Right forelimb (tissue), 1 donor: ENCODE data around the gene C20orf141.
"Not testable (repeated sequence)": the region's sequence is repeated elsewhere in the genome, so short reads cannot be mapped to it uniquely, and the experiment has no call there.

Experiments used
- DNase-seq: peaks from one replicate; pipeline ENCODE4 v3.0.0-alpha.2; 2018

C20orf141 gene

GRCh38 chr20:2820896-2821869 lies 6.4 kb downstream of the C20orf141 start:
- no peak for DNase-seq

GRCh38 chr20:2822073-2822472 lies 7.3 kb downstream of the C20orf141 start:
- no peak for DNase-seq

GRCh38 chr20:2825761-2826160 lies 11.0 kb downstream of the C20orf141 start:
- no peak for DNase-seq

- DNase-seq: no peak
These were observed 11.9 kb downstream of the C20orf141 start for GRCh38 chr20:2826655-2827054.

- no peak for DNase-seq
These were observed 14.6 kb downstream of the C20orf141 start for GRCh38 chr20:2829376-2829775.

- DNase-seq: not testable (repeated sequence)
These were observed 16.4 kb downstream of the C20orf141 start for GRCh38 chr20:2831206-2831605.

GRCh38 chr20:2833761-2834160 lies 19.0 kb downstream of the C20orf141 start:
- DNase-seq: no peak

- no peak for DNase-seq
These were observed 19.8 kb downstream of the C20orf141 start for GRCh38 chr20:2834401-2835110.

- no peak for DNase-seq
These were observed 20.6 kb downstream of the C20orf141 start for GRCh38 chr20:2835331-2835796.

- no peak for DNase-seq
These were observed 21.2 kb downstream of the C20orf141 start for GRCh38 chr20:2836035-2836434.

GRCh38 chr20:2837221-2837960 lies 22.6 kb downstream of the C20orf141 start:
- DNase-seq: no peak

GRCh38 chr20:2838170-2838797 lies 23.5 kb downstream of the C20orf141 start:
- peak; percentile 39 for DNase-seq

GRCh38 chr20:2838847-2839671 lies 24.3 kb downstream of the C20orf141 start:
- DNase-seq: no peak

- DNase-seq: no peak
These were observed 24.9 kb downstream of the C20orf141 start for GRCh38 chr20:2839732-2840137.

- DNase-seq: peak; percentile 96
These were observed 25.6 kb downstream of the C20orf141 start, which contains the start of the genes PCED1A and VPS16 for GRCh38 chr20:2840138-2840966. Gene PCED1A (minus strand): TSS chr20:2840655. CDS start chr20:2839912, 743 bp downstream. Gene VPS16 (plus strand): TSS chr20:2840745. CDS start chr20:2840775, 30 bp downstream.

- DNase-seq: peak; percentile 85
These were observed 26.3 kb downstream of the C20orf141 start for GRCh38 chr20:2840967-2841531.

- no peak for DNase-seq
These were observed 30.8 kb downstream of the C20orf141 start for GRCh38 chr20:2845607-2846006.

GRCh38 chr20:2846698-2847097 lies 31.9 kb downstream of the C20orf141 start:
- DNase-seq: peak; percentile 35

GRCh38 chr20:2847802-2848201 lies 33.0 kb downstream of the C20orf141 start:
- DNase-seq: peak; percentile 1

GRCh38 chr20:2849529-2849928 lies 34.7 kb downstream of the C20orf141 start:
- DNase-seq: peak; percentile 10
